ENCODE results near the gene CARD9.

The CARD9 gene

DNA sequence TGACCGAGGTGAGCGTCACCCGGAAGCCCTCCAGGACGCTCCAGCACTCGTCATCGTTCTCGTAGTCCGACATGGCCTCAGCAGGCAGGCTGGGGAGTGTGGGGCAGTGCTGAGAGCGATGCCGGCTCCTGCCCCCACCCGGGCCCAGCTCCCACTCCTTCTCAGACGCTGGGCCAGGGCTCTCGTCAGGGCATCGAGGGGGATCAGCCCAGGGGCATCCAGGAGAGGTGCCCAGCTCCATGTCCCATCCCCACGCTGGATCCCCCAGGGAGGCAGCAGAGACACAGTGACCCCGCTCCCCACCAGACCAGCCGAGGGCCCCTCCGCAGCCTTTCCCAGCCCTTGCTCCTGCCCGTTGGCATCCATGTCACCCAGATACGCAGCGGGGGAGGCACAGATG is 1.5 kb downstream of the CARD9 start:
- Histone ChIP-seq H3K36me3 (ENCODE audit: control insufficient read depth, insufficient read depth, low read length) (peaks cover 7% of the 10 kb centered on the region; the same call in 1 of the 2 replicates), H3K27me3 (ENCODE audit: control insufficient read depth, insufficient read depth, low read length) (no peaks in the 10 kb centered on the region), H3K27ac (ENCODE audit: low read length) (no peak overlapping the region), H3K4me1 (ENCODE audit: control insufficient read depth, insufficient read depth, low read length) (no peaks in the 10 kb centered on the region), H3K4me3 (ENCODE audit: low read length) (no peak overlapping the region), H3K9me3 (ENCODE audit: control insufficient read depth, insufficient read depth, low read length) (no peaks in the 10 kb centered on the region)
- no peak for DNase-seq (ENCODE audit: low read depth, low spot score)
- WGBS (ENCODE audit: insufficient coverage, insufficient read length), result no CpG with 5 or more reads among the region's 21 CpGs

- H3K27me3 ChIP-seq (ENCODE audit: control insufficient read depth, insufficient read depth, low read length), result no peaks in the 10 kb centered on the region
- H3K27ac ChIP-seq (ENCODE audit: low read length), result no peak overlapping the region
- no peak overlapping the region for H3K4me3 ChIP-seq (ENCODE audit: low read length)
- no peaks in the 10 kb centered on the region for H3K4me1 ChIP-seq (ENCODE audit: control insufficient read depth, insufficient read depth, low read length)
- no CpG with 5 or more reads among the region's 13 CpGs for WGBS (ENCODE audit: insufficient coverage, insufficient read length)
- H3K36me3 ChIP-seq (ENCODE audit: control insufficient read depth, insufficient read depth, low read length), result peaks cover 7% of the 10 kb centered on the region; the same call in 1 of the 2 replicates
- no peak for DNase-seq (ENCODE audit: low read depth, low spot score)
- no peaks in the 10 kb centered on the region for H3K9me3 ChIP-seq (ENCODE audit: control insufficient read depth, insufficient read depth, low read length)
Observed at GRCh38 chr9:136371533-136371880, 2.0 kb downstream of the CARD9 start.

GRCh38 chr9:136370687-136371532 is 2.6 kb downstream of the CARD9 start:
- no peaks in the 10 kb centered on the region for H3K4me1 ChIP-seq (ENCODE audit: control insufficient read depth, insufficient read depth, low read length)
- no peak for DNase-seq (ENCODE audit: low read depth, low spot score)
- H3K4me3 ChIP-seq (ENCODE audit: low read length), result no peak overlapping the region
- WGBS (ENCODE audit: insufficient coverage, insufficient read length), result no CpG with 5 or more reads among the region's 54 CpGs
- no peak overlapping the region for H3K27ac ChIP-seq (ENCODE audit: low read length)
- peaks cover 6% of the 10 kb centered on the region; the same call in 1 of the 2 replicates for H3K36me3 ChIP-seq (ENCODE audit: control insufficient read depth, insufficient read depth, low read length)
- no peaks in the 10 kb centered on the region for H3K27me3 ChIP-seq (ENCODE audit: control insufficient read depth, insufficient read depth, low read length)
- no peaks in the 10 kb centered on the region for H3K9me3 ChIP-seq (ENCODE audit: control insufficient read depth, insufficient read depth, low read length)

DNA sequence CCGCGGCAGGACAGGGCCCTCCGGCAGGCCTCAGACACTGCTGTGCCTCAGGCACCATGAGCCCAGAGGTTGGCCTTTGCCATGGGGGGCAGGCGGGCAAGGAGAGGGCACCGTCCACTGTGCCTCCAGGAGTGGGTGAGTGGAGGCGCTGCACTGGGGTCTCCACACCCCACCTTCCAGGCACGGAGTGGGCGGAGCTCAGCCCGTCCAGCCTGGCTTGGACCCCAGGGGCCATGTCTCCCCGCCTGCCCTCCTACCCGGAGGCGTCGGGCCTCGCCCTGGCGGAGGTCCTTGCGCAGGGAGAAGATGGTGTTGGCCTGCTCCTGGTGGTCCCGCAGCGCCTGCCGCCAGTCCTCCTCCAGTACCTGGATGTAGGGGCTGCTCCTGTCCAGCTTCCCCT is 3.4 kb downstream of the CARD9 start:
- Histone ChIP-seq H3K27me3 (ENCODE audit: control insufficient read depth, insufficient read depth, low read length) (no peaks in the 10 kb centered on the region), H3K36me3 (ENCODE audit: control insufficient read depth, insufficient read depth, low read length) (no peaks in the 10 kb centered on the region; the same call in 1 of the 2 replicates), H3K4me1 (ENCODE audit: control insufficient read depth, insufficient read depth, low read length) (no peaks in the 10 kb centered on the region), H3K9me3 (ENCODE audit: control insufficient read depth, insufficient read depth, low read length) (no peaks in the 10 kb centered on the region), H3K4me3 (ENCODE audit: low read length) (no peak overlapping the region), H3K27ac (ENCODE audit: low read length) (no peak overlapping the region)
- DNase-seq (ENCODE audit: low read depth, low spot score), result no peak
- no CpG with 5 or more reads among the region's 19 CpGs for WGBS (ENCODE audit: insufficient coverage, insufficient read length)

DNA sequence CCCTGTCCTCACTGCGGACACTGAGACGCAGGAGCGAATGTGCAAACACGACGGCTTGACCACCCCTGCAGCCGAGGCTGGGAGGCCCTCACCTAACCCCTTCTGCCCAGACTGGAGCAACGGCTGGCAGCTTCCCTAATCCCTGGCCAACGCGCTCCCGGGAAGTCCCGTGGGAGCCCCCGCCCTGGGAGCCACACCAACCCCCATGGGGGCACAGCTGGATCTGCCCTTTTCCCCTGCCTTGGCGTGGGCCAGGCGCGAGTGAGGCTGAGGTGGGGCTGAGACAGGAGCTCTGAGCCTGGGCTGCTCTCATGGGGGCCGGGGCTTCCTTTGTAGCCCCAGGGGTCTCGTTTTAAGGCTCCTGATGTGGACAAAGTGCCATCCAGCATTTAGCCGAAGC is 5.3 kb downstream of the CARD9 start:
- no peak for DNase-seq (ENCODE audit: low read depth, low spot score)
- no CpG with 5 or more reads among the region's 18 CpGs for WGBS (ENCODE audit: insufficient coverage, insufficient read length)
- Histone ChIP-seq H3K4me1 (ENCODE audit: control insufficient read depth, insufficient read depth, low read length) (no peaks in the 10 kb centered on the region), H3K36me3 (ENCODE audit: control insufficient read depth, insufficient read depth, low read length) (no peaks in the 10 kb centered on the region; the same call in 1 of the 2 replicates), H3K27ac (ENCODE audit: low read length) (no peak overlapping the region), H3K4me3 (ENCODE audit: low read length) (no peak overlapping the region), H3K27me3 (ENCODE audit: control insufficient read depth, insufficient read depth, low read length) (no peaks in the 10 kb centered on the region), H3K9me3 (ENCODE audit: control insufficient read depth, insufficient read depth, low read length) (no peaks in the 10 kb centered on the region)

- no CpG with 5 or more reads among the region's 45 CpGs for WGBS (ENCODE audit: insufficient coverage, insufficient read length)
- H3K36me3 ChIP-seq (ENCODE audit: control insufficient read depth, insufficient read depth, low read length), result no peaks in the 10 kb centered on the region; the same call in 1 of the 2 replicates
- DNase-seq (ENCODE audit: low read depth, low spot score), result no peak
- H3K4me1 ChIP-seq (ENCODE audit: control insufficient read depth, insufficient read depth, low read length), result no peaks in the 10 kb centered on the region; the same call in 1 of the 2 replicates
- no peak overlapping the region for H3K4me3 ChIP-seq (ENCODE audit: low read length)
- no peak overlapping the region for H3K27ac ChIP-seq (ENCODE audit: low read length)
- no peaks in the 10 kb centered on the region for H3K9me3 ChIP-seq (ENCODE audit: control insufficient read depth, insufficient read depth, low read length)
- no peaks in the 10 kb centered on the region for H3K27me3 ChIP-seq (ENCODE audit: control insufficient read depth, insufficient read depth, low read length)
Observed at GRCh38 chr9:136367296-136368145, 5.9 kb downstream of the CARD9 start.

DNA sequence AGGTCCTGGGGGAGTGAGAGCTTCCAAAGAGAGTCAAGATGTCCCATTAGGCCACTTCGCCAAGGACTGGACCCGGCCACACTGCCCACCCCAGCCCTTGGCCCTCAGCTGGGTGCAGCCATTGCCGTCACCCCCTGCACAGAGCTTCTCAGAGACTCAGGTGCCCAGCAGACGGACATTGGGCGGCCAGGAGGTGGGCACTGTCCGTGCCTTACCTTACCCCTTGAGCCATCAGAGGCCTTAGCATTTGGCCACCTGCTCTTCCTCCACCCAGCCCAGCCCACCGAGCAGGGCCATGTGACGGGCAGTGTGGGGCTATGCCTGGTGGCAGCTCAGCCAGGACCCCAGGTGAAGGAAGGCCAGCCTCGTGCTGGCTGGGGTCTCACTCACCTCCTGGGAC is 6.6 kb downstream of the CARD9 start:
- no peak for DNase-seq (ENCODE audit: low read depth, low spot score)
- no peak overlapping the region for H3K4me3 ChIP-seq (ENCODE audit: low read length)
- H3K27me3 ChIP-seq (ENCODE audit: control insufficient read depth, insufficient read depth, low read length), result no peaks in the 10 kb centered on the region
- no peaks in the 10 kb centered on the region; the same call in 1 of the 2 replicates for H3K36me3 ChIP-seq (ENCODE audit: control insufficient read depth, insufficient read depth, low read length)
- no CpG with 5 or more reads among the region's 9 CpGs for WGBS (ENCODE audit: insufficient coverage, insufficient read length)
- H3K9me3 ChIP-seq (ENCODE audit: control insufficient read depth, insufficient read depth, low read length), result no peaks in the 10 kb centered on the region
- H3K27ac ChIP-seq (ENCODE audit: low read length), result no peak overlapping the region
- H3K4me1 ChIP-seq (ENCODE audit: control insufficient read depth, insufficient read depth, low read length), result peaks cover 2% of the 10 kb centered on the region; the same call in 1 of the 2 replicates

- Histone ChIP-seq H3K36me3 (ENCODE audit: control insufficient read depth, insufficient read depth, low read length) (no peaks in the 10 kb centered on the region; the same call in 1 of the 2 replicates), H3K9me3 (ENCODE audit: control insufficient read depth, insufficient read depth, low read length) (no peaks in the 10 kb centered on the region), H3K4me3 (ENCODE audit: low read length) (no peak overlapping the region), H3K27me3 (ENCODE audit: control insufficient read depth, insufficient read depth, low read length) (no peaks in the 10 kb centered on the region), H3K27ac (ENCODE audit: low read length) (no peak overlapping the region), H3K4me1 (ENCODE audit: control insufficient read depth, insufficient read depth, low read length) (peaks cover 2% of the 10 kb centered on the region; the same call in 1 of the 2 replicates)
- WGBS (ENCODE audit: insufficient coverage, insufficient read length), result no CpG with 5 or more reads among the region's 9 CpGs
- DNase-seq (ENCODE audit: low read depth, low spot score), result no peak
Observed at GRCh38 chr9:136365775-136366222, 7.7 kb downstream of the CARD9 start.

GRCh38 chr9:136364942-136365774 is 8.3 kb downstream of the CARD9 start:
- H3K9me3 ChIP-seq (ENCODE audit: control insufficient read depth, insufficient read depth, low read length), result no peaks in the 10 kb centered on the region
- H3K36me3 ChIP-seq (ENCODE audit: control insufficient read depth, insufficient read depth, low read length), result no peaks in the 10 kb centered on the region; the same call in 1 of the 2 replicates
- no peak for DNase-seq (ENCODE audit: low read depth, low spot score)
- H3K4me1 ChIP-seq (ENCODE audit: control insufficient read depth, insufficient read depth, low read length), result peaks cover 2% of the 10 kb centered on the region; the same call in 1 of the 2 replicates
- H3K27ac ChIP-seq (ENCODE audit: low read length), result no peak overlapping the region
- no peak overlapping the region for H3K4me3 ChIP-seq (ENCODE audit: low read length)
- WGBS (ENCODE audit: insufficient coverage, insufficient read length), result no CpG with 5 or more reads among the region's 31 CpGs
- no peaks in the 10 kb centered on the region for H3K27me3 ChIP-seq (ENCODE audit: control insufficient read depth, insufficient read depth, low read length)
